Activated CD4-positive, CD25-positive, alpha-beta regulatory T cell treated with anti-CD3 and anti-CD28 coated beads, Interleukin-2, amount 50 U/mL, for 24 hours (primary cell): ENCODE data around the gene CALHM2.
"Not testable (repeated sequence)": the region's sequence is repeated elsewhere in the genome, so short reads cannot be mapped to it uniquely, and the experiment has no call there.

Experiments
- ATAC-seq, 2 donors: fragments of 150-1000 bp; cut with Tn5 transposase; one replicate each; pipeline ENCODE4 v1.10.0; 2021; ENCODE audit warnings: mild to moderate bottlenecking in 1 of 2, moderate library complexity in 1 of 2

CALHM2 gene, protein sequence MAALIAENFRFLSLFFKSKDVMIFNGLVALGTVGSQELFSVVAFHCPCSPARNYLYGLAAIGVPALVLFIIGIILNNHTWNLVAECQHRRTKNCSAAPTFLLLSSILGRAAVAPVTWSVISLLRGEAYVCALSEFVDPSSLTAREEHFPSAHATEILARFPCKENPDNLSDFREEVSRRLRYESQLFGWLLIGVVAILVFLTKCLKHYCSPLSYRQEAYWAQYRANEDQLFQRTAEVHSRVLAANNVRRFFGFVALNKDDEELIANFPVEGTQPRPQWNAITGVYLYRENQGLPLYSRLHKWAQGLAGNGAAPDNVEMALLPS

DNA sequence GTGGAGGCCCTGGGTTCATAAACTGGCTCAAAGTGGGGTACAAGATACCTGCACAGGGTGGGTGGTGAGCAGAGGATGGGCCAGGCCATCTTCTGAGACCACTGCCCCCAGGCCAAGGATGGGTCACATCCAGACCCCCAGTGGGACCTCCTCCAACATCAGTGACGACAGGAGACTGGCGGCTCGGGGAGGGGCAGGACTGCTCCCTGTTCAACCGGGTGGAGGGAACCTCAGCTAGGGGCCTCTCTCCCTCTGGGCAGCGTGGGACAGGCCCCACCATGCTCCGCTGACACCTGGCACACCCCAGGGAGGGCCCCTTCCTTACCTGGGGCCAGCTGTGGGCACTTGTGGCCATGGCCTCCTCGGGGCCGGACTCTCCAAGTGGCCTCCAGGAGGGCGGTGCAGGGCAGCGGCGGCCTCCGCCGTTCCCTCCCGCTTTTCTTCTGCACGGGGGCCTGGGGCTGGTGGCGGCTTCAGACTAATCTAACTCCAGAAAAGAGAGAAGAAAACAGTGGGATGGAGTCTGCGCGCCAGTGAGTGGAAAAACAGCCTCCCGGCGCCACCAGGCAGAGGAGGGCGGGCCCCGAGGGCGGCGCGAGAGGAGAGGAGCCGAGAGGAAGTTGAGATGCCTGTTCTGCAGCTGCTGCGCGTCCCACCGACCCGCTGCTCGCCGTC lies at the start of gene CALHM2:
Gene CALHM2, minus strand, starts transcription at position 540 of the 675 bp plus-strand sequence. CDS start 2,429 bp downstream, outside the sequence.
- ATAC-seq: peak; percentile 72 to 79

DNA sequence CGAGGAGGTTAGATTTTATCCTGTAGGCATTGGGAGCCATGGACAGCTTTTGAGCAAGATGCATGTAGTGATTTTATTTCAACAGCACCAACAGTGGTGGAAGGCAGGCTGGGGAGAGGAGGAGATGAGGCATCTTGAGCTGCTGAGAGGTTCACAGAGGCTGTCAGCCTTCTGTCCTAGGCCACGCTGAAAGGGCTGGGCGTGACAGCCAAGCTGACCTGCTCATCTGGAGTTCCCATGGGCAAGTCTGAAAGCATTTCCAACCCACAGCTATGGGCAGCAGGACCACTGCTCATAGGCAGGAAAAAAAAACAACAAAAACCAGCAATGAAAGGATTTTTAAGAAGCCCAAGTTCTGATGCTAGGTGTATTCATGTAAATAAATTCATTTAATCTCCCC lies 49.0 kb upstream of the CALHM2 start:
- ATAC-seq: no peak

DNA sequence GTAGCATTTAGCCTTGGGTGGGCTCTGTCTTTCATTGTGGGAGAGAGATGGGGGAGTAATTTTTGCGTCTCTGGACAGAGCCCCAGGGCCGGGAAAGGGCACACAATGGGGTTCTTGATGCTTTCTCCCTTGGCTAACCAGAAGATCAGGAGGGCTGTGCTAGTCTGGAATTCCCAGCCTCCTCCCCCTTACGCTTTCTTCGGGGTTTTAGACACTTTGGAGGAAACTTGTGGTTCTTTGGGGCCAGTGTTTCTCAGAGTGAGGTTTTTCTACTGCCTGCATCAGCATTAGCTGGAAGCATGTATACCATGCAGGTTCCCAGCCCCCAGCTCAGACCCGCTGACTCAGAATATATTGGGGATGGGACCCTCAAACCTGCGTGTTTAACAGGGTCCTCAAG lies 48.3 kb upstream of the CALHM2 start:
- ATAC-seq: no peak

DNA sequence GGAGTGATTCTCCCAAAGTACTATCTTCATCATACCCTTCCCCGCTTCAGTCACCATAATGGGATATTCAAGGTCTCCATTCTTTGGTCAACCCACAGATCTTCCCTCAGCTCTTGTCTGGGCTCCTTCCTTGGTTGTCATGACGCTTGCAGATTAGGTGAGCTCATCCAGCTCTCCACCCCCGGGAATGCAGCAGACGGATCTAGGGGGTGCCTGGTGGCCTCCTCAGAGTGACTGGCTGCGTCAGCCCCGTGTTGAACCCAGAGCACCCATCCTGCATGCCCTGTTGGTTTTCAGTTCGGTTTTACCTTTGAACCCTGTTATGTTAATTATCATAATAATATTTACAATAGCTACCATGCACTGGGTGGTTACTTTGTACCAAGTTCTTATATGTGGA lies 47.7 kb upstream of the CALHM2 start:
- no peak for ATAC-seq

DNA sequence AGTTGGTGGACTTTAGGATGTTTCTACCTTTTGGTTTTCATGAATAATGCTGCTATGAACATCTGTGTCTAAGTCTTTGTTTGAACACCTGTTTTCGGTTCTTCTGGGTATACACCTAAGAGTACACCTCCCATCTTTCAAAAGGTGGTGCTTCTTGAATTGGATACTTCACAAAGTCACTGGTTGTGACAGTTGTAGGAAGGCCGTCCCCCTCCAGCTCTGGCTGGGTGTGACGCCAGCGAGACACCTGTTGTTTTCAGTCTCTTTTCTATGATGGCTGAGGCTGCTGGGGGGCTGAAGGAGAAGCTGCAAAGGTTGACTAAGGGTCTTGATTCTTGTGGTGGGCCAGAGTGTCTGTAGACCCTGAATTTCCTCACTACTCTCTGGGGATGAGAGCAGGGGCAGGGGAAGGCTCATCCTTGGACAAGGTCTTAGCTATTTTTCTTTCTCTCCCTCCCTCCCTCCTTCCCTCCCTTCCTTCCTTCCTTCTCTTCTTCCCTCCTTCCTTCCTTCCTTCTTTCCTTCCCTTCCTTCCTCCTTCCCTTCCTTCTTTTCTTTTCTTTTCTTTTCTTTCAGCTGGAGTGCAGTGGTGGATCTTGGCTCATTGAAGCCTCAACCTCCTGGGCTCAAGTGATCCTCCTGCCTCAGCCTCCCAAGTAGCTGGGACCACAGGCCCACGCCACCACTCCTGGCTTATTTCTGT lies 46.9 kb upstream of the CALHM2 start:
- no peak for ATAC-seq

DNA sequence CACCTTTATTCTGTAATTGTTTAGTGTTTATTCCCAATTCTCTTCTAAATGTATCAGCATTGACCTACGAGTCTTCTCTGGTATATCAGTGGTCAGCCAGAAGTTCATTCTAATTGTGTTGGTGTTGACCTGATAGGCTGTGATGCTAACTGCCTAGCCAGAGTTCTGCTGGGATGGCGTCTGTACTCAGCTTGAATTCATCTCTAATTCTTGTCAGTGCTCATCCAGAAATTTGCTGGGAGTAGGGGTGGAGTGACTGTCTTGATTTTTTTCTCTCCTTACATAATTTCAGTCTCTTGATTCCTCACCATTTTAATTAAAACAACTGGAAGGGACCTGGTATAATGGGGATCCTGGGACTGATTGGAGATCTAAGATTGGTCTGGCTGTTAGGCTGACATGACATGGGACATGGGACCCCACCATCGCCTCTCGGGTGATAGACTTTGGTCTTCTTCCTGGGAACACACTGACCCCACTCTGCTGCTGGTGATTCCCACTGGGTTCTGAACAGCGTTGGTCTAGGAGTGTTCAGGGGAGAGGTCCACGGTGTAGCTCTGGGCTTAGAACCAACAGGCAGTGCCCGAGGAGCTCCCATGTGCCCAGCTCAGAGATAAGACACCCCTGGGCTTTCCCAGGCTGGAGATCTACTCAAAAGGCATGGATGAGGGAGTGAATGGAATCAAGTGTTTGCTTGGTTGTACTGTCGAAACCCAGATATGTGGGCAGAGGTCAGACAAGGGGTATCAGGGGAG lies 45.2 kb upstream of the CALHM2 start:
- no peak for ATAC-seq

DNA sequence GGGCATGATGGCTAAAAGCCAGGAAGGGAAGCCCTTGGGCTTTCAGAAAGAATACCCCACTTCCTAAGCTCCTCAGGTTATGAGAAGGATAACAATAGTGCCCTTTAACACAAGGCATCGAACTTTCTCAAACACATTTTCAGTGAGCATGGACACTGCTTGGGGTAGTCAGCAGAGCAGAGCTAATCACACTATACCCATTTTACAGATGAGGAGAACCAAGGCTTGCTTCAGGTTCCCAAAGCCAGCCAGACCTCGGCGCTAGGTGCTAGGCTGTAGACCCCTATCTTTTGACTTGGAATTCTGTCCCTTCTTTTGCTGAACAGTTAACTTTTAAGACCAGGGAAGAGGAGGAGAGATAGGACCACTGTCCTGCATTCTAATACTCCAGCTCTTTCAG lies 43.2 kb upstream of the CALHM2 start:
- no peak for ATAC-seq

DNA sequence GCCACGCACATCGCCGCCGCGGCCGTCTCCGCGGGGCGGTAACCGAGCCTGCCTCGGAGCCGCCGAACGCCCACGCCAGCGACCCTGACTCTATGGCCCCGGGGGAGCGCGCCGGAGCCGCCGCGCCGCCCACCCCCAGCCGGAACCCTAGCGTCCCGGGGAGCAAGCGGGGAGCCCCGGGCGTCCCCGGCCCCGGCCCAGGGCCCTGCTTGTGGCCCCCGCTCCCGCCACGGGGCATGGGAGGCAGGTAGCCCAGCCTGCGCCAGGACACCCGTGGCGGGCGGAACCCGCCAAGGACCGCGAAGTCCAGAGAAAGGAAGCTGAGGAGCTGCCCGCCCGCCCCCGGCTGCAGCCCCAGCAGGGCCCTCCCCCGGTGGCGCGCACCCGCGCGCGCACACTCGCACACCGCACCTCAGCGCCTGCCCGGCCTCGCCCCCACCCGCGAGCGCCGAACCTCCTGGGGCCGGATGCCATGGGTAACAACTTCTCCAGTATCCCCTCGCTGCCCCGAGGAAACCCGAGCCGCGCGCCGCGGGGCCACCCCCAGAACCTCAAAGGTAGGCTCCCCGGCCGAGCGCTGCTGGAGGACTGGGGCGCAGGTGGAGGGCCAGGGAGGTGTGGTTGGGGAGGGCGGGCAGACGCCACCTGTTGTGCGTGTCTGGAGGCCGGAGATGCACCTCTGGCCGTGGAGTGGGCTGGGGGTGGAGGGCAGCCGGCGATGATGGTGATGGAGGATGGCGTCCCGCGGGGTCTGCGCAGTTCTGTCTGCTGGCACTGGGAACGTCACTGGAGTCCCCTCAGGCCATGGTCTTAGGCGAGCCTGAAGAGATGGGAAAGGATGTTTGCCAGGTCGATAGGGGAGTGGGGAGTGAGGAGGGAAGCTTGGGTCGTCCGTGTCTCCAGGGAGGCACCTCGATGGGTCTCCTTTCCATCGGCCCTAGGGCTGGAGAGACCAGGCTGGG lies 42.0 kb upstream of the CALHM2 start:
- ATAC-seq: no peak

DNA sequence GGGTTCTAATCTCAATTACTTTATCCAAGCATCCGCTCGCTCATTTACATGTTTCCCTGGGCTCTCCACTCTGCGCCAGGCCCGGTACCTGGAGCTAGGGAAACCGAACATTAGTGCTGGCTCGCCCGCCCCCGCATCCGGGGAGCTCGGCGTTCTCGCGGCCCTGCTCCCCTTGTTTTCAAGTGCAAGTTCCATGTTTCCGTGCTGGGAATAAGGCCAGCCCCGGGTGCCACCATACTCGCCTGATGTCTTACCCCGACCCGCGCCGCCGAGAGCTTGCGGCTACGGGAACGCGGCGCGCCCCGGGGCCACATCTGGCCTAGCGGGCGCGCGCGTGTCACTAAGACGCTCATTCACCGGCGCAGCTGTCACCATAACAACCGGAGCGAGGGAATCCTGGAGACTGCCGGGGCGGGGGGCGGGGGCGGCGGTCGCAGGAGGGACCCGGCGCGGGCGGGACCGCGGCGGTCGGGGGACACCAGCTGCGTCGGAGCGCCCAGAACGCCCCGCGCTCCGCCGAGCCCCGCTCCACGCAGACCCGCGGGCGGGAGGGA lies 41.3 kb upstream of the CALHM2 start, which contains the start of gene NEURL1:
Gene NEURL1, plus strand, starts transcription at position 344 of the 554 bp plus-strand sequence. CDS start 683 bp downstream, outside the sequence.
- no peak for ATAC-seq

DNA sequence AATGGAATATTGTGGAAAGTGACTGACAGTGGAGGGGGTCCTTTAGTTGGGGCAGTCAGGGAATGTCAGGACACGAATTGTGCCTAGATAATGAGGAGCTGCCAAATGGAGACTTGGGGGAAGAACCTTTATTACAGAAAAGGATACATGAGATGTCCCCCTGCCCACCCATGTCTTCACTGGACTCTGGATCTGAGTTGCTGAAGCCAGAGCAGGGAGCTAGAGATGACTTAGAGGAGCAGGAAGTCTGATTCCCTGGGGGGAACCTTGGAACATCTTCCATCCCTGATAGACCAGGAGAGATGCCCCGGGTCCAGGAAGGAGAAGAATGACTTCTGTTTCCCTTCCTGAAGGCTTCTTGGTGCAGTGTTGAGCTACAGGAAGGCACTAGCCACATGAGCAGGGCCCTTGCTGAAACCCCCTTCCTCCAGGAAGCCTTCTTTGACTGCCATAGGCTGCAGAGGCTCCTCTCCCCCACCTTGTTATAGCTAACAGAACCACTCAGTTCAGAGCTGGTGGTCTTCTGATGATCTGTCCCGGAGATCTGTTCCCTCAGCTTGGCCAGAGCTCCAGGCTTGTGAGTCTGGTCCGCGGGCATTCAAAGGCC lies 40.6 kb upstream of the CALHM2 start:
- ATAC-seq: no peak

DNA sequence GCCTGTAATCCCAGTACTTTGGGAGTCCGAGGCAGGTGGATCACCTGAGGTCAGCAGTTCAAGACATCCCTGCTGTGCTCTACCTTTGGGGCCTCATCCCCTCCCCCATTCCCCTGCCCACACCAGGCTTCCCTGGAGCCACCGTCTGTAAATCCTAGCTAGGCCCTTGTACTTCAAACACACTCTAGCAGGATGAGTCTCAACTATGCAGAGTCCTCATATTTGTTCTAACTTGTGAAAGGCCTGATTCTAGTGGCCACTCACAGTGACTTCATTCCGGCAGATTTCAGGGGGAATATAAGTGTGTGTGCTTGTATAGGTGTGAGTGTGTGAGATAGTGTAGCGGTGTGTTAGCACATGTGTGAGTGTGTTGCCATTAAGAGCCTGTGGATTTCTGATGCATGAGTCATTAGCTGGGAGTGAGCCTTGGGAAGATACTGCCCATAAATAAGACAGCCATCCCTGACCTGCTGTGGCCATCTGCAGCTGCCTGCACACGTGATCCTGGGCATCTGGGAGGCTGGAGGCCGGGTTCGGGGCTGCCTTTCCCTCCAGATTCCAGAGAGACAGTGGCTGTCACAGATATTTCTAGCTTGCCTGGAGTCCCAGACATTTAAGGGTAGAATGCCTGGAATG lies 39.7 kb upstream of the CALHM2 start:
- ATAC-seq: no peak

DNA sequence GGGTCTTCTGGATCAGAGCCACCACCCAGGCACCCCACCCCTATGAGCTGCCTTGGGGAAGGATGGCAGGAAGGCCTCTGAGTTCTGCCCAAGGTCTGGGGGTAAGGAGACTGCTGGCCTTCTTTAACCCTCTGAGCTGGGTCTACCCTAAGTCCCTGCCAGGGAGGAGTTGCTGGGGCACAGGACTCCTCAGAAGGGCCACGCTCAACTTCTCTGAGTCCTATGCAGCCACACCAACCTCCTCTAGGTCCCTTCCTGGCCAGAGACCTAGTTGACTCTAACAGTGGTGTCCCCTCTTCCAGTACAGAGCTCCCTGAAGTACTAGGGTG lies 38.8 kb upstream of the CALHM2 start:
- ATAC-seq: peak; percentile 5 to 9

DNA sequence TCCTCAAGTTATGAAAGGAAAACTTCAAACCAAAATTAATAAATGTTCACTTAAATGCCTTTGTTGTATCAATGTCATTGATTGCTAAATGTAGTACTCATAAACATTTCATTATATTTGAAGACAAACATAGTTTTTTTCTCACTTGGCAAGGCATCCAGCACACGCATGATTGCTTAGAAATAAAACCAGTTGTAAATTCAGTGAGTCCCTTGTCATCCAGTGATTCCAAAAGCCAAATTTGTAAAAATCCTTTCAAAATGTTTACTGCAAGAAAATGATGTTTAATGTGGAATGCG lies 35.2 kb upstream of the CALHM2 start:
- no peak for ATAC-seq

DNA sequence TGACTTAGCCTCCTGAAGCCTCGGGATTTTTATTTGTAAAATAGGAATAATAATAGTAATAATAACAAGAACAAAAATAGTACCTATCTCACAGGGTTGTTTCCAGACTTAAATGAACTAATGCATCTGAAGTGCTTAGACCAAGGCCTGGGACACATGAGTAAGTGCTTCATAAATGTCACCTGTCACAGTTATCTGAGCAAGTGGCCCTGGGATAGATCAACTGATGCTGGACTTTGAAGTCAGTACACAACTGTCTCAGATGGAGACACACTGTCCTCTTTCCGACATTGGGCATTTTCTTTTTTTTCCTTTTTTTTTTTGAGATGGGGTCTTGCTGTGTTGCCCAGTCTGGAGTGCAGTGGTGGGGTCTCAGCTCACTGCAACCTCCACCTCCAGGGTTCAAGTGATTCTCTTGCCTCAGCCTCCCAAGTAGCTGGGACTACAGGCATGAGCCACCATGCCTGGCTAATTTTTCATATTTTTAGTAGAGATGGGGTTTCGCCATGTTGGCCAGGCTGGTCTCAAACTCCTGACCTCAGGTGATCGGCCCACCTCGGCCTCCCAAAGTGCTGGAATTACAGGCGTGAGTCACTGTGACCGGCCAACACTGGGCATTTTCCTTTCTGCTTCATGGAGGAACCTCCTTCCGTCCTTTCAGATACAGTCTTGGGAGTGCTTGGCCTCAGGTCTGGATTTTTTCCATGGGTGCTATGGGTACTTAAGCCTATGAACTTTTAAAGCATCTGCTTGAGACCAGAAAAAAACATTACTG lies 34.7 kb upstream of the CALHM2 start:
- not testable (repeated sequence) for ATAC-seq

DNA sequence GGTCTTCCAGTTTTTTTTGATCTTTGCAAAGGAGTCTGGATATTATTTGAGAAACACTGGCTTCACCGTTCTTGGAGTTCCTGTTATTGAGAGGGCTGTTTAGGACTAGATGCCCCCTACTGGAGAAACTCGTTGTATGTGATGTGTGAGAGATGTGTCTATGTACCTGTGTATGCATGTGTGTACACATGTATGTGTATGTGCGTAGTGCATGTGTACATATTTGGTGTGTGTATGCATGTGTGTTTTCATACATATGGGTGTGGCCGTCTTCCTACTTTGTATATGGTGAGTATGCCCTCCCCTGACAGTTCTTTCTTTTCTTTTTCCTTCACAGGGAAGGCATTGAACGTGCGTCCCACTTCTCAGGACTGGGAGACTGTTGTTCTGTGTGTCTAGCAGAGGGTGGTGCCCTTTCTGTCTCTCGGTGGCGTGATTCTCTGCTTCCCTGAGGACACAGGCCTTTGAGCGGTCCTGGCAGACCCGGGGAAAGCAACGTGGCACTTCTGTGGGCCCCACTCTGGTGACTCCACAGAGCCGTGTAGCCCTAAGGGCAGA lies 29.9 kb upstream of the CALHM2 start:
- ATAC-seq: peak; percentile 64 to 82

DNA sequence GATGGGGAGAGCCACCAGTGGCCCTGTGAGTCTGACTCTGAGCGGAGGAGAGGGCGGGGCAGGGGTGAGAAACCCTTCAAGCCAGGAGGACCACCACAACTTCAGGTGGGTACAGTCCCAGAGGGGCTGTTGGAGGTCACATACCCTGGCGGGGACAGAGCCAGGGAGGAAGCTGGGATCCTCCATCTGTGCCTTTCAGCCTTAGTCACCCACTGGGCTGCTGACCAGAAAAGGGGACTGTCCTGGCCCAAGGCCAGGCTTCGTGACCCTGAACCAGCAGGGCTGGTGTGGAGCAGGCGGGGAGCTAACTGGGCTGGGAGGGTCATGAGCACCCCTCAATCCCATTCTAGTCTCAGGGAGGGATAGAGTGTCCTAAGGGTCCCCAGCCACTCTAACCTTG lies 28.4 kb upstream of the CALHM2 start:
- no peak for ATAC-seq

DNA sequence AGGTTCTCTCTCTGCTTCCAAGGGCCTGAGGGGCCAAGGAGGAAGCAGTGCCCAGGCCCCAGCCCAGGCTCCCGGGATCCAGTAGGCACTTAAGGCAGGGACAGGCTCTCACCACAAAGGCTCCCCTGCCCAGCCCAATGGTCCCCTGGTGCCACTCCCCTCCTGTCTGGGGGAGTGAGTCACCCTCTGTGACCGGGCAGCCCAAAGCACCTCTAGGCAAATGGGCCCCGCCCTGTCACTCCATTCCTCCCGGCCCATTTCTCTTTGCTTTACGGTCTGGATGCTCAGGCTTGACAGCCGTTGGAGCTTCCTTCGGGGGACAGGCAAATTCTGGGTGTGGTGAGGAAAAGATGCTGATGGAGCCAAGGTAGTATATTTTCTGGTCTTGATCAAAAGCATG lies 27.0 kb upstream of the CALHM2 start, which contains the start of gene CALHM3:
Gene CALHM3, minus strand, starts transcription at position 106 of the 400 bp plus-strand sequence. CDS start 208 bp downstream, outside the sequence.
- ATAC-seq: no peak

DNA sequence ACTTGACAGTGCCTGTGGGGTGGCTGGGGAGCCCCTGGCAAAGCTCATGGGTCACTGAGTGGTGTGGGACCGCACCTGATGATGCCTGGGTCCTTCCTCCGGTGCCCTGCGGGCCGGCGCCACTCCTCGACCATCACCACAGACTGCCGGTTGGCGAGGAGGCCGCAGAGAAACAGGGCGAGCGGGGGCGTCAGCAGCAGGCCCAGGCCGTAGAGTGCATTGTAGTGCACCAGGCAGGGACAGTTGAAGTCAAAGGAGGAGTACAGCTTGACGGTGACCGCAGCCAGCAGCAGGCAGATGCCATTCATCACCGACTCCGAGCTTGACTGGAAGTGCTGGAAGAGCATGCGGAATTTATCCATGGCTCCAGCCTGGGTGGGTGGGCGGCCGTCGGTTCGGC lies 26.5 kb upstream of the CALHM2 start:
- ATAC-seq: no peak

DNA sequence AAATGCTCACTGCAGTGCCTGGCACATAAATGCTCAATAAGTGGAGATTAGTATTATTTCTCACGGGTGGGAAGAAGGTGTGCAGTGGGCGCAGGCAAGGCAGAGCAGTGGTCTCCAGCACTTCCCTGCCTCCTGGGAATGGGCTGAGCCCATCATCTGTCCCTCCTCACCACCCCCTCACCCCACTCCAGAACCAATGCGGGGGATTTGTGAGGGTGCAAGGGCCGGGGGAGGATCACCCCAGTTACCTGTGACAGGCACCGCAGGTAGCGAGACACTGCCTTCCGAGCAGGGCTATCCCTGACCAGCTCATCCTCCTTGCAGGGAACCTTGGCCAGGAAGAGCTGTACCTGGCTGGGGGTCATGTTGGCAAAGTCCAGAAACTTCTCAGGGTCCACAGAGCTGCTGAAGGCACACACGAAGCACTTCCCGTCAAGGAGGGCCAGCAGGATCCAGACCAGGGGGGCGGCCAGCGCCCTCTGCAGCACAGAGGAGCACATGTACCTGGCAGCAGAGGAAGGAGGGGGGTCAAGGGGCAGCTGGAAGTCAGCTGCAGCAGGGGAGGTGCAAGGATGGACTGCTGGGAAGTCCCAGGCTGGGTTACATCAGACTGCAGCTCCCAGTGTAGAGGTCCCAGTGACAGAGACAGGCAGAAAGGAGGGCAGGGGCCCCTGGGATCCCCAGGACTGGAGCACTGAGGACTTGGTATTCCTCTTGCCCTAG lies 24.0 kb upstream of the CALHM2 start:
- ATAC-seq: no peak
